GM12801 (cell line): ENCODE results near the gene ASPDH.

Experiments
- TF ChIP-seq, protein P1 (sequence below): IDR thresholded peaks from one replicate; pipeline ENCODE4 v1.5.1; 2011; ENCODE audit warnings: control low read depth; ENCODE audit not compliant: insufficient read length; ENCODE audit errors: extremely low read depth

The ASPDH gene

DNA sequence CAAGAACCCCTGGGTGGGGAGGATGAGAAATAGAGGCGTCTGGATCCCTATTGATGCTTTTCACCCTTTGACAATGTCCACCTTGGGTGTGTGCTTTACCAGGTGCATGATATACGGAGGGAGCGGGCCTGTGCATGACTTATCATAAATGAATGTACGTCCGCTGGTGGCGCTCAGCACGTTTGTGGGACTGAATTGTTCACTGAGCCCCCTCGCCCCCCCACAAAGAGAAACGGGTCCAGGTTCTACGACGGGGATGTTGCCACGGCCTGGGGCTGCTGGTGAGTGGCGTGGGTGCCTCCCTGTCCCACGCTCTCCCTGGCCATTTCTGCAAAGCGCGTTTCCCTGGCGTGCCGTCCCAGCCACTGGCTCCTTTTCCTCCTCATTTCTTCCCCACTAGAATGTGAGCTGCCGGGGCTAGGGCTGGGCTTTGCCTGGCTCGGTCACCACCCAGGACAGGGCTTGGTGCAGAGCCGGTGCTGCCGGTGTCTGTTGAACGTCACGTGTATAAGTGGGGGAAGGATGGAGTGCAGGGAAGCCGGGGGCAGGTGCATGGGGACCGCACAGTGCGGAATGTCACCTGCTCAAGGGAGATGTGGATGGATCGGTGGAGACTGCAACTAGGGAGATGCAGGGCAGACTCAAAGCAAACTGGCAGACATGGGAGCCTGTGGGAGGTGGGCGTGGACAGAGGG is 33.0 kb upstream of the ASPDH start:
- TF ChIP-seq, protein P1, sequence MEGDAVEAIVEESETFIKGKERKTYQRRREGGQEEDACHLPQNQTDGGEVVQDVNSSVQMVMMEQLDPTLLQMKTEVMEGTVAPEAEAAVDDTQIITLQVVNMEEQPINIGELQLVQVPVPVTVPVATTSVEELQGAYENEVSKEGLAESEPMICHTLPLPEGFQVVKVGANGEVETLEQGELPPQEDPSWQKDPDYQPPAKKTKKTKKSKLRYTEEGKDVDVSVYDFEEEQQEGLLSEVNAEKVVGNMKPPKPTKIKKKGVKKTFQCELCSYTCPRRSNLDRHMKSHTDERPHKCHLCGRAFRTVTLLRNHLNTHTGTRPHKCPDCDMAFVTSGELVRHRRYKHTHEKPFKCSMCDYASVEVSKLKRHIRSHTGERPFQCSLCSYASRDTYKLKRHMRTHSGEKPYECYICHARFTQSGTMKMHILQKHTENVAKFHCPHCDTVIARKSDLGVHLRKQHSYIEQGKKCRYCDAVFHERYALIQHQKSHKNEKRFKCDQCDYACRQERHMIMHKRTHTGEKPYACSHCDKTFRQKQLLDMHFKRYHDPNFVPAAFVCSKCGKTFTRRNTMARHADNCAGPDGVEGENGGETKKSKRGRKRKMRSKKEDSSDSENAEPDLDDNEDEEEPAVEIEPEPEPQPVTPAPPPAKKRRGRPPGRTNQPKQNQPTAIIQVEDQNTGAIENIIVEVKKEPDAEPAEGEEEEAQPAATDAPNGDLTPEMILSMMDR: no peak

- TF ChIP-seq, protein P1: no peak
Observed at GRCh38 chr19:50542943-50543342, 29.2 kb upstream of the ASPDH start.

GRCh38 chr19:50537769-50538230 is 24.1 kb upstream of the ASPDH start:
- TF ChIP-seq, protein P1: peak; percentile 50

GRCh38 chr19:50537306-50537685 is 23.6 kb upstream of the ASPDH start:
- TF ChIP-seq, protein P1: no peak

- TF ChIP-seq, protein P1: no peak
Observed at GRCh38 chr19:50536662-50537305, 23.1 kb upstream of the ASPDH start.

GRCh38 chr19:50535672-50536187 is 22.0 kb upstream of the ASPDH start:
- TF ChIP-seq, protein P1: no peak

- TF ChIP-seq, protein P1: no peak
Observed at GRCh38 chr19:50534478-50534877, 20.8 kb upstream of the ASPDH start.
